NK-92 (cell line): Measurements from ENCODE around the gene INSIG1.

Source experiments
- DNase-seq: peaks from one replicate; lab custom pipeline; 2025; ENCODE audit not compliant: unreplicated experiment; lab: John Stamatoyannopoulos, UW

INSIG1 gene

DNA sequence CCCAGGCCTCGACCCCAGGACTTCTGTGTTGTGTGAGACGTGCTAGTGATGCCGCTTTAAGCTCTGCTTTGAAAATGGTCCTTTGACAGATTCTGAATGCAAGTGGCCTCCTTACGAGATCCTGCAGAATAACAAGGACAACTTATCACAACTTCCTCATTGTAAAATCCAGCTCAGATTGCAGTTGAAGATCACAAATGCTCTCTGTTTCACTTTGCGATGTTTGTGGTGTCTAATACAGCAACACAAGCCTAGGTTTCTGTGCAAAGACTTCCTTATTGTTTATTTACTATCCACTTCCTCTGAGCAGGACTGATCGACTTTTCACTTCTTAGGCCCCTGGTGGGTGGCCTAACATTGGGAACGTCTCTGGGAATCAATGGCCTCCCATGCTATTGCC, 31.7 kb upstream of the INSIG1 start:
- no peak for DNase-seq

- no peak for DNase-seq
Measured at GRCh38 chr7:155266440-155266839, 31.2 kb upstream of the INSIG1 start.

- no peak for DNase-seq
Measured at GRCh38 chr7:155267023-155267422, 30.7 kb upstream of the INSIG1 start.

- DNase-seq = no peak
Measured at GRCh38 chr7:155267436-155267835, 30.2 kb upstream of the INSIG1 start.

DNA sequence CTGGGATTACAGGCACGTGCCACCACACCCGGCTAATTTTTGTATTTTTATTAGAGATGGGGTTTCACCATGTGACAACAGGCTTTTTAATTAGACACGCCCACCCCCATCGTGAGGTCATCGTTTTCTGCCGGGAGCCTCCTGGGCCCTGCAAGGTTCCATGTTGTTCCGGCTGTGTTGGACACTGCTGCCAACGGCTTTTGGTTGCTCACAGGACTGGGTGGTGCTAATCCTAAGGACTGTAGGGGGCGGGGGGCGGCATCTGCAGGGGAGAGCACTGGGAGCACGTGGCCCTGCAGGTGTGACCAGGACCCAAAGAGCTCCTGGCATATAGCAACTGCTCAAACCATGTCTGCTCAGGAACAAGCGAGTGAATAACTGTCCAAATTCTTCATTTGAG, 29.5 kb upstream of the INSIG1 start:
- DNase-seq = no peak

- no peak for DNase-seq
Measured at GRCh38 chr7:155268921-155269650, 28.6 kb upstream of the INSIG1 start.

DNA sequence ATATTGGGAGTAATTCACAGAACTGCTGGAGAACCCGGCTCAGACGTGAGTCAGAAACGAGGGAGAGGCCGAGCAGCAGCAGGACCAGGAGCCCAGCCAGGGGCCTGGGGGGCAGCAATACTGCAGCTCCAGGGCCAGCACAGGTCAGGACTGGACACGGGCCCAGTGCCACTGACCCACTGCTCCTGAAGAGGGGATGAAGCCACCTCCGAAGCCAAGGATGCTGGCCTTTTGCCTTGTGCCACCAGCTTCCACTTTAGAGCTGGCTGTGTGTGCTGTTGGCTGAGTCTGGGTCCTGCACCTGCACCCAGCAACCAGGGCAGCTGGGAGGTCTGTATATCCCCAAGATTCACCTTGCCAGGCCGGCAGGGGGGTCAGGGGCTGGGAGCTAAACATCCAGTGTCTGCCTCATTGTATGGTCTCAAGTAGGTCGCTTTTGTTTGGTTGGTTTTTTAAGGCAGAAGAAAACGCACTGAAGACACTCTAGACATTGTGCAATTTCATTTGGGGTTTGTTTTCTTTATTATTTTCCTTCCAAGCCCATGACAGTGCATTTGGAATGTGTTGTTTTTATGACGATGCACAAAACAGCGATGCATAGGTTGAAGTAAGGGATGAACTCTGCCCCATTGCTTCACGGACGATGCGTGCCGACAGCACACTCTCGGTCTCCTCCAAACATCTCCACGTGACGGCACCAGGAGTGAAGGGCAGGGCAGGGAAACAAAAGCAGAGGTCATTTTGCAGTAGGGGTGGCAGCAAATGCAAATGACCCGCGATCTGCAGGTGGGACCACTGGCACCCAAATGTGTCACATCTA, 27.7 kb upstream of the INSIG1 start:
- no peak for DNase-seq

GRCh38 chr7:155270861-155271260, 26.8 kb upstream of the INSIG1 start:
- no peak for DNase-seq

- DNase-seq = no peak
Measured at GRCh38 chr7:155274633-155275355, 22.9 kb upstream of the INSIG1 start.

DNA sequence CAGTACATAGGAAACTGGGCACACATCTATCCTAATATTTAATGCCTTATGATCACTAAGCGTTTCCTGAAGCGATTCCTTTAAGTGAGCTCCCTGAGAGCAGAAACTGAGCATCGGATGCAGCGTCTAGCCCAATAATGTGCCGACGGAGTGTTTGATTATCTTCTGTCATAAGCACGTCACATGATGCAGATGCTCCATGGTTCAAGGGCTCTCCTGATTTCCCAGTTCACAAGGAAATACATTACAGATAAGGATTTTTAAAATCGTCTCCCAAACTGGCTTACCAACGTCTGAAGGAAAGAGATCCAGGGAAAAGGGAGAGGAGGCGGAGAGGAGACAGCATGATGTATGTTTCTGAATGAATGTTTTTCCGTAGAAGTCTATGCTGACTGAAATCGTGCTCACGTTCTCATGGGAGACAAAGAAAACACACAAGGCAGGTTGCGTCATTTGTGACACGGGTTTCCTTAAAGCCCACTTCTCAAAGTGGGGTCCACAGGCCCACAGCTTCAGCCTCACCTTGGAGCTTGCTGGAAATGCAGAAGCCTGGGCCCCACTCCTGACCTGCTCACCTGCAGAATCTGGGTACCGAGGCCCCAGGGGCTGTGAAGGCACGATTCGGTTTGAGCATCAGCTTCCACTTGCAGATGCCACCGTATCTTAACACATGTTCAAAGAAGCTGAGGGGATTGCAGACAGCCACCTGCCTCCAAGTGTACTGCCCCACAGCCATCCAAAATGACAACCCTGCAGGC, 21.5 kb upstream of the INSIG1 start:
- DNase-seq = no peak

- no peak for DNase-seq
Measured at GRCh38 chr7:155276800-155277375, 20.8 kb upstream of the INSIG1 start.

DNA sequence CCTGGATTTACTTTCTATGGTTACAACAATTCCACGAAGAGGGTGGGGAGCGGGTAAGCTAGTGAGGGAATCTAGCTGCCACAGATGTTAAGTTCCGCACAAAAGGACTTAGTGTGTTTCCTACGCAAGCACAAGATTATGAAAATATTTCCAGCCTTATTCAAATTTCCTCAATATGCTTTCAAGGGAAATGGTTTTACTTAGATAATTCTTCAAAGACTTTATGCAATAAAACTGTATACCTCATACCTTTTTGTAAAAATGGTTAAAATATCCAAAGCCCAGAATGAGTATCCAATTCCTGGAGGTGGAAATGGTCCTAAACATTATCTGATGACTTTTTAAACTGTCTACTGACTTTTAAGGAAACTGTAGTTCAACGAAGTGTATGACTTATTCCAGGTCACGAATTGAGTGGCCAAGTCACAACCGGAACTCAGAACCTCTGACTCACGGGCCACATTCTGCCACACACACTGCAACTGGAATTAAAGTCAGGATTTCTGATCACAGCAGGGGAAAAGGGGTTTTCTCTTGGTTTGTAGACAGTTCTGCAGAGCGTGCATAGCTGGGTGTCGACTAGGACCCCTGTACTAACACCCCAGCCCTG, 20.2 kb upstream of the INSIG1 start:
- no peak for DNase-seq

- DNase-seq = no peak
Measured at GRCh38 chr7:155278921-155279320, 18.8 kb upstream of the INSIG1 start.

- no peak for DNase-seq
Measured at GRCh38 chr7:155279787-155280445, 17.8 kb upstream of the INSIG1 start.

DNA sequence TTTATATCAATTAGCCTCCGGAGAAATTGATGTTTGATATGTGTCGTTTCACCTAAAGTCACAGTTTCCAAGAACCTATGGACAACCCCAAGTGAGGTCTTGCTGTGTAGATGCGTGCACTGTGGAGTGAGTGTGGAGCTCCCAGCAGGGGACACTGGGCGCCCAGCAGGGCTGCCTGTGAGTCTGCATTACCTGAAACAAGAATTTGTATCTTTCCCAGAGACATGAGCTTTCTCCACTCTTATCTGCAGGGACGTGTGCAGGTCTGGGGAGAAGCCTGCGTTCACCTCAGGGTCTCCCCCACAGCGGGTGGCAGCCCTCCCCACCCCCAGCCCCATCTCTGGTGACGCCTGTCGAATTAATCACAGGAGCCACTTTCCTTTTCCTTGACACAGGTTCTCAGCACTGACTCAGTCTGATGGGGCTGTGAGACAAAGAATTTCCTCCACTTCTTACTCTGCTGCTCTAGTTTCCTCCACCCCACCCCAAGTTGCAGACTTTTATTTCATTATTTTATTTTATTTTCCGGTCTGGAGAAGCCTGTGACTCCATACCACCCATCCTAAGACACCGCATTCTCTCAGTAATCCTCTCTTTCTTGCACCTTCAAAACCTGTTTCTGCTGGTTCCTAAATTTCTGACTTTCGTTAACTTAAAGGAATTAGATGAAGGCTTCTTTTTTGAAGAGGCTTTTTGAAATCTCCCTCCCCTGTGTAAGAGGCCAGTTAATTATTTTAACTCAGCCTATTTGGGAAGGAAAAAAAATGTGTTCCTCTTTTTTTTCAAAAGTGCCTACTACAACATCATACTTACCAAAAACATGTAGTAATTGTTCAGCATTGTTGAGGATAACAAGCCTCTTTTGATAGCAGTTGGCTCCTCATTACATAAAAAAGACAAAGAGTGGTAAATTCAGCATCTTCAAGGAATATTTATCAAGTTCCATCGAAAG, 17.0 kb upstream of the INSIG1 start:
- DNase-seq = no peak

- DNase-seq = no peak
Measured at GRCh38 chr7:155281398-155281969, 16.2 kb upstream of the INSIG1 start.

- no peak for DNase-seq
Measured at GRCh38 chr7:155282671-155283070, 15.0 kb upstream of the INSIG1 start.

- no peak for DNase-seq
Measured at GRCh38 chr7:155283565-155284194, 14.0 kb upstream of the INSIG1 start.
